DOHH2 (cell line): ENCODE data around the gene DCDC1.

Experiments
- H3F3A ChIP-seq: fragments of 200-600 bp; sonication (generic), shearing (Covaris generic); 2 replicates; pipeline ENCODE4 v1.6.0; 2016; ENCODE audit warnings: antibody characterized with exemption, mild to moderate bottlenecking; ENCODE audit not compliant: control insufficient read depth, insufficient read depth
- H3K27ac ChIP-seq: fragments of 200-600 bp; sonication (generic); 2 replicates; pipeline ENCODE4 v1.5.1; 2014; ENCODE audit warnings: low read depth, mild to moderate bottlenecking, low read length, moderate library complexity
- H3K27me3 ChIP-seq: fragments of 200-600 bp; sonication (generic); 2 replicates; pipeline ENCODE4 v1.6.1; 2014; ENCODE audit warnings: mild to moderate bottlenecking, low read length, mixed read lengths; ENCODE audit not compliant: control insufficient read depth
- H3K36me3 ChIP-seq: fragments of 200-600 bp; sonication (generic); 2 replicates; pipeline ENCODE4 v1.6.1; 2014; ENCODE audit warnings: mild to moderate bottlenecking, low read length, moderate library complexity, mixed read lengths; ENCODE audit not compliant: control insufficient read depth
- H3K4me1 ChIP-seq: fragments of 200-600 bp; sonication (generic); 2 replicates; pipeline ENCODE4 v1.6.1; 2014; ENCODE audit warnings: mild to moderate bottlenecking, low read length, mixed read lengths; ENCODE audit not compliant: control insufficient read depth
- H3K4me2 ChIP-seq: fragments of 200-600 bp; sonication (generic); 2 replicates; pipeline ENCODE4 v1.6.0; 2014; ENCODE audit warnings: mild to moderate bottlenecking, low read length, moderate library complexity
- H3K4me3 ChIP-seq: fragments of 200-600 bp; sonication (generic); 2 replicates; pipeline ENCODE4 v1.5.1; 2014; ENCODE audit warnings: mild to moderate bottlenecking, low read length, mixed read lengths
- H3K79me2 ChIP-seq: fragments of 200-600 bp; sonication (generic); 2 replicates; pipeline ENCODE4 v1.6.1; 2014; ENCODE audit warnings: mild to moderate bottlenecking, low read length, mixed read lengths; ENCODE audit not compliant: control insufficient read depth
- H3K9me2 ChIP-seq: fragments of 200-600 bp; sonication (generic); replicated peaks from 2 replicates; pipeline ENCODE4 v1.6.1; 2014; ENCODE audit warnings: mild to moderate bottlenecking, low read length, mixed read lengths; ENCODE audit not compliant: control insufficient read depth
- H3K9me3 ChIP-seq: fragments of 200-600 bp; sonication (generic); 2 replicates; pipeline ENCODE4 v1.6.1; 2014; ENCODE audit warnings: antibody characterized with exemption, low read length, mixed read lengths; ENCODE audit not compliant: control insufficient read depth, insufficient read depth
- H4K20me1 ChIP-seq: fragments of 200-600 bp; sonication (generic); 2 replicates; pipeline ENCODE4 v1.6.0; 2014; ENCODE audit warnings: low read depth, mild to moderate bottlenecking, antibody characterized with exemption, low read length, moderate library complexity; ENCODE audit not compliant: control insufficient read depth, insufficient read depth
- EZH2phosphoT487 ChIP-seq: fragments of 200-600 bp; sonication (generic); IDR thresholded peaks from 2 replicates; pipeline ENCODE4 v1.6.1; 2017; ENCODE audit warnings: borderline replicate concordance, mild to moderate bottlenecking, antibody characterized with exemption, low read length, moderate library complexity, mixed read lengths
- TF ChIP-seq, protein P1 (sequence below): fragments of 200-600 bp; sonication (generic); IDR thresholded peaks from one replicate; pipeline ENCODE4 v1.5.1; 2014; ENCODE audit warnings: antibody characterized with exemption, mild to moderate bottlenecking, low read depth, low read length; ENCODE audit not compliant: poor library complexity, severe bottlenecking

The DCDC1 gene

DNA sequence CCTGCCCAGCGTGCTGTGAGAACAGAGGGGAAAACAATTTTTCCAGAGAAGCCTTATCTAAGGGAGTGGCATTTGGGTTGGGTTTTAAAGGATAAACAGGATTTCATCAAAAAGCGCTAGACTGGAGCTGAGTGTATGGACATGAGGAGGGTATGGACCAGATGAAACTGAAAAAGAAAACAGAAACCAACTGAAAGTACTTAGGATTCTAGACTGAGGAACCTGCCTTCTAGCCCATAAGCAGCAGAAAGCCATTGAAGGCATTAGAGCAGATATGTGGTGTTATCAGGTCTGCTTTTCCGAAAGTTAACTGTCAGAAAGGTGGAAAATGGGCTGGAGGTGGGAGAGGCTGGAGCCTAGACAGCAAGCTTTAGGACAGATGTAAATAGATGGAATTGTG lies 443.4 kb downstream of the DCDC1 start:
- H3K4me3 ChIP-seq: no peak overlapping the region
- no peaks in the 10 kb centered on the region for H3K27me3 ChIP-seq
- H3K79me2 ChIP-seq: no peaks in the 10 kb centered on the region
- H4K20me1 ChIP-seq: no peaks in the 10 kb centered on the region
- no peaks in the 10 kb centered on the region for H3K4me1 ChIP-seq
- H3K9me3 ChIP-seq: no peaks in the 10 kb centered on the region
- H3F3A ChIP-seq: no peaks in the 10 kb centered on the region
- no peak overlapping the region for H3K4me2 ChIP-seq
- TF ChIP-seq EZH2phosphoT487: no peak
- TF ChIP-seq, protein P1, sequence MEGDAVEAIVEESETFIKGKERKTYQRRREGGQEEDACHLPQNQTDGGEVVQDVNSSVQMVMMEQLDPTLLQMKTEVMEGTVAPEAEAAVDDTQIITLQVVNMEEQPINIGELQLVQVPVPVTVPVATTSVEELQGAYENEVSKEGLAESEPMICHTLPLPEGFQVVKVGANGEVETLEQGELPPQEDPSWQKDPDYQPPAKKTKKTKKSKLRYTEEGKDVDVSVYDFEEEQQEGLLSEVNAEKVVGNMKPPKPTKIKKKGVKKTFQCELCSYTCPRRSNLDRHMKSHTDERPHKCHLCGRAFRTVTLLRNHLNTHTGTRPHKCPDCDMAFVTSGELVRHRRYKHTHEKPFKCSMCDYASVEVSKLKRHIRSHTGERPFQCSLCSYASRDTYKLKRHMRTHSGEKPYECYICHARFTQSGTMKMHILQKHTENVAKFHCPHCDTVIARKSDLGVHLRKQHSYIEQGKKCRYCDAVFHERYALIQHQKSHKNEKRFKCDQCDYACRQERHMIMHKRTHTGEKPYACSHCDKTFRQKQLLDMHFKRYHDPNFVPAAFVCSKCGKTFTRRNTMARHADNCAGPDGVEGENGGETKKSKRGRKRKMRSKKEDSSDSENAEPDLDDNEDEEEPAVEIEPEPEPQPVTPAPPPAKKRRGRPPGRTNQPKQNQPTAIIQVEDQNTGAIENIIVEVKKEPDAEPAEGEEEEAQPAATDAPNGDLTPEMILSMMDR: no peak
- no peaks in the 10 kb centered on the region for H3K9me2 ChIP-seq
- no peaks in the 10 kb centered on the region for H3K36me3 ChIP-seq
- no peak overlapping the region for H3K27ac ChIP-seq

DNA sequence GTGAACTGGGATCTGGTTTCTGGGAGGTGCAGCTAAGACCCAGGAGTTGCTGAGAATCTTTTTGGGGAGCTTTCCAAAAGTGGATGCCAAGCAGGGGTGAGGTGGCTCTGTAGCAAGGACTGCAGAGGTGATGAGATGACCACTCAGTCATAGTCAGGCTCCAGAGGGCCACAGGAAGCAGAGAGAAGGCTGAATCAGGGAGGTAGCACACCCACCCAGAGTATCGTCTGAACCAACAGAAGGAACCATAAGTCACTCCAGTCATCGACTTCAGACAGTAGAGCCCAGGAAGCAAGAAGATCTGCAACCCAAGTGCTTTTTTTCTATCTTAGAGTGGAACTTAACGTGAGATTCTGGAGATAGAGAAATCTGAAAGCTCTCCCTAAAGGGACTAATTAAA lies 447.7 kb downstream of the DCDC1 start:
- Histone ChIP-seq H3K4me1 (no peaks in the 10 kb centered on the region), H3K79me2 (no peaks in the 10 kb centered on the region), H3K9me2 (no peaks in the 10 kb centered on the region), H3F3A (no peaks in the 10 kb centered on the region), H3K4me3 (no peak overlapping the region), H3K27me3 (no peaks in the 10 kb centered on the region), H4K20me1 (no peaks in the 10 kb centered on the region), H3K4me2 (no peak overlapping the region), H3K36me3 (no peaks in the 10 kb centered on the region), H3K9me3 (no peaks in the 10 kb centered on the region), H3K27ac (no peak overlapping the region)
- TF ChIP-seq EZH2phosphoT487: no peak
- TF ChIP-seq, protein P1: no peak

DNA sequence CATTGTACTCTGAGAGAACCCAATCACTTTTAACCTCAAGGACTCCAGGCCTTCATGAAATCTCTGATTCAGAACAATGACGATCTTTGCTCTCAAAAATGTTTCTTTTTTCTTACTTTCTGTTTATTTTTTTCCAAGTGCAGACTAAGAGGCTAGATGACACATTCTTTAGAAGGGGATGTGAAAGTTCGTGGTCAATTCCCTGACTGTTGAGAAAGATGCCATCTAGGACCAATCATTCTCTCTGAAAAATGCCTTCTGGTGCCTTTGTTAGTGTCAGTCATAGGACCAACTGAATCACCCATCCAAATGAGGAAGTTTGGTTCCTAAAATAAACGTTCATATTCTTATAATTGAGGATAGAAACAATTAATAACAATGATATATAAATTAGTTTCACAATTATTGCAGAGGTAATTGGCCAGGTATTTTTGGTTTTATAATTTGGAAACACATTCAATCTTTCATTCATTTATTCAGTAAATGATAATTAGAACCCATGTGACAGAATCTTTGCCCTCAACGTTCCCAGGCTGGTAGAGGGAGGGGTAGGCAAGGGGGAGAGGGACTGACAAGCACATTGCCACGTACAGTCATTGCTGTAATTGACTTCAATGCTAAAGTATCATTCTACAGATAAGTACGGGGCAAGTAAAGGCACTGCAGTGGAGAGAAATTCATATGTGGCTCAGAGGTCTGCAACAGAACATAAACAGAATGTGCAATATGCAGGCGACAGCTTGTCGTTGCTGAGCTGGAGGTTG lies 450.0 kb downstream of the DCDC1 start:
- no peak overlapping the region for H3K4me3 ChIP-seq
- TF ChIP-seq, protein P1: no peak
- TF ChIP-seq EZH2phosphoT487: no peak
- H4K20me1 ChIP-seq: no peaks in the 10 kb centered on the region
- H3K36me3 ChIP-seq: no peaks in the 10 kb centered on the region
- no peaks in the 10 kb centered on the region for H3K9me2 ChIP-seq
- H3K4me2 ChIP-seq: no peak overlapping the region
- H3K9me3 ChIP-seq: no peaks in the 10 kb centered on the region
- H3K79me2 ChIP-seq: no peaks in the 10 kb centered on the region
- no peaks in the 10 kb centered on the region; the same call in 1 of the 2 replicates for H3K27me3 ChIP-seq
- H3F3A ChIP-seq: no peaks in the 10 kb centered on the region
- H3K27ac ChIP-seq: no peak overlapping the region
- H3K4me1 ChIP-seq: no peaks in the 10 kb centered on the region
